ENCODE data around the gene YPEL3. TPM values are rescaled to one million over a fixed set of nuclear protein-coding genes. Genes with fewer than 3 reads are reported as not detected.

Gene YPEL3
- total RNA-seq, 1 experiment from 2014 or later: 52.7 TPM

GRCh38 chr16:30132591-30132990, 36.6 kb upstream of the YPEL3 start:
- H3K4me3 Mint-ChIP-seq: no peak overlapping the region
- H3K4me1 Mint-ChIP-seq: no peaks in the 10 kb centered on the region
- no peaks in the 10 kb centered on the region for H3K9me3 Mint-ChIP-seq
- POLR2A ChIA-PET: no interaction called here
- CTCF ChIA-PET: interaction anchor here (1.6 kb wide), 1 partner anchor 40 kb away, joined by 3 read pairs; no protein-coding TSS in a partner anchor
- TF ChIP-seq JAZF1 (CRISPR knock-in tag; IDR thresholded peaks at IDR 0.05): no peak
- no peak for TF ChIP-seq AFF4 (CRISPR knock-in tag; IDR thresholded peaks at IDR 0.05; ENCODE audit: borderline replicate concordance)
- TF ChIP-seq ATF3 (CRISPR knock-in tag; conservative IDR thresholded peaks at IDR 0.05): no peak
- TF ChIP-seq GRHL2 (CRISPR knock-in tag; IDR thresholded peaks at IDR 0.05; ENCODE audit: insufficient replicate concordance, severe bottlenecking): no peak
- TF ChIP-seq ATF2 (CRISPR knock-in tag; IDR thresholded peaks at IDR 0.05; ENCODE audit: borderline replicate concordance, low read depth): no peak
- TF ChIP-seq ZNF121 (CRISPR knock-in tag; IDR thresholded peaks at IDR 0.05): no peak
- no peak for TF ChIP-seq ZNF281 (CRISPR knock-in tag; IDR thresholded peaks at IDR 0.05)
- no peak for TF ChIP-seq HMGXB4 (CRISPR knock-in tag; IDR thresholded peaks at IDR 0.05)
- no peak for TF ChIP-seq OVOL2 (CRISPR knock-in tag; IDR thresholded peaks at IDR 0.05; ENCODE audit: borderline replicate concordance)
- TF ChIP-seq ZNF671 (CRISPR knock-in tag; IDR thresholded peaks at IDR 0.05): no peak
- TF ChIP-seq PRDM15 (CRISPR knock-in tag; IDR thresholded peaks at IDR 0.05): no peak
- H3K27me3 Mint-ChIP-seq (ENCODE audit: low read depth): peaks cover 30% of the 10 kb centered on the region
- H3K36me3 Mint-ChIP-seq: no peaks in the 10 kb centered on the region
- no peak for DNase-seq (ENCODE audit: low spot score)
- no peak for ATAC-seq
- no peak overlapping the region for H3K27ac Mint-ChIP-seq

Data from WTC11 (cell line).